Type B pancreatic cell (in vitro differentiated cells): ENCODE measurements around the gene IFI6. TPM values are rescaled to one million over a fixed set of nuclear protein-coding genes. Genes with fewer than 3 reads are reported as not detected.

Source experiments
- DNase-seq: peaks from one replicate; pipeline ENCODE4 v3.0.0; 2021; ENCODE audit warnings: mixed read lengths; ENCODE audit not compliant: unreplicated experiment; ENCODE audit errors: extremely low spot score
- H3K27ac Mint-ChIP-seq: 2 replicates; pipeline ENCODE4 v1.8.0; 2021; ENCODE audit warnings: mild to moderate bottlenecking, mixed read lengths
- H3K27me3 Mint-ChIP-seq: 2 replicates; pipeline ENCODE4 v1.8.0; 2021; ENCODE audit warnings: mixed read lengths
- H3K36me3 Mint-ChIP-seq: 2 replicates; pipeline ENCODE4 v1.8.0; 2021; ENCODE audit warnings: mixed read lengths
- H3K4me1 Mint-ChIP-seq: one replicate; pipeline ENCODE4 v1.8.0; 2021; ENCODE audit warnings: mixed read lengths; ENCODE audit not compliant: unreplicated experiment
- H3K4me3 Mint-ChIP-seq: 2 replicates; pipeline ENCODE4 v1.8.0; 2021; ENCODE audit warnings: mild to moderate bottlenecking, mixed read lengths
- H3K9me3 Mint-ChIP-seq: 2 replicates; pipeline ENCODE4 v1.8.0; 2021; ENCODE audit warnings: mixed read lengths
- total RNA-seq: library from RNA; stranded (reverse); gene quantifications from 2 replicates; pipeline ENCODE4 v1.2.1, GENCODE V29; 2021; ENCODE audit warnings: low replicate concordance
- TF ChIP-seq, protein P1 (sequence below): fragments of 200-600 bp; sonication (generic); conservative IDR thresholded peaks from 2 replicates; pipeline ENCODE4 v1.5.0; 2021; ENCODE audit warnings: antibody characterized with exemption, mild to moderate bottlenecking

IFI6 gene
- total RNA-seq, 1 donor from 2014 or later, result 62.2 TPM

DNA sequence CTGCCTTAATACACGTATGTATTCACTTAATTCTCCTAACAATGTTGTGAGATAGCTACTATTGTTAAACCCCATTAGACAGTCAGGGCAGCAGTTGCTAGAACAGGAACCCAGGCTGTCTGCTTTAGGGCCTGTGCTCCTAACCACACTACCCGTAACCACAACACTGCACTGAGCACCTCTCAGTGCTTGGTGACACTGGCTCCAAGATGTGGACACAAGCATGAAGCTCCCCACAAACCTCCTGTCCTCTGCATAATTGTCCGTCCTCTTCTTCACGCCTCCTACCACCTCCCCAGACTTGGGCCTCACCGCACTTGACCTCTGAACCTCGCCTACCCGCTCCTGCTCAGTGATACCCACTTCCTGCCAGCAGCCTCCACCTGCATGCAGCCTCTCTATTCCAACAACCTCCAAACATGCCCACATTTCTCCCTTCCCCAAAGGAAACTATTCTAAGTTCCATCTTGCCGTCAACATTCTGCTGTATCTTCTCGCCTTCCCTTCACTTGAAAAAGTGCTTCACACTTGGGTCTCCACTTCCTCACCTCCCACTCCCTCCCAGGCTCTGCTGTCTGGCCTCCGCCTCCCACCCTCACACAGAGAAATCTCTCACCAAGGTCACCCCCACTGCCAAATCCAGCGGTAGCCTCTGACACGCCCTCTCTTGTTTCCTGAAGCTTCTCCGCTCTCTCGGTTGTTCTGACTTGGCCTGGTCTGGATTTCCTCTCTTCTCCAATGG is 53.5 kb downstream of the IFI6 start:
- Mint-ChIP-seq H3K9me3 (no peaks in the 10 kb centered on the region), H3K36me3 (no peaks in the 10 kb centered on the region), H3K4me1 (peaks cover 9% of the 10 kb centered on the region), H3K27ac (no peak overlapping the region), H3K4me3 (no peak overlapping the region), H3K27me3 (peaks cover 4% of the 10 kb centered on the region)
- TF ChIP-seq, protein P1, sequence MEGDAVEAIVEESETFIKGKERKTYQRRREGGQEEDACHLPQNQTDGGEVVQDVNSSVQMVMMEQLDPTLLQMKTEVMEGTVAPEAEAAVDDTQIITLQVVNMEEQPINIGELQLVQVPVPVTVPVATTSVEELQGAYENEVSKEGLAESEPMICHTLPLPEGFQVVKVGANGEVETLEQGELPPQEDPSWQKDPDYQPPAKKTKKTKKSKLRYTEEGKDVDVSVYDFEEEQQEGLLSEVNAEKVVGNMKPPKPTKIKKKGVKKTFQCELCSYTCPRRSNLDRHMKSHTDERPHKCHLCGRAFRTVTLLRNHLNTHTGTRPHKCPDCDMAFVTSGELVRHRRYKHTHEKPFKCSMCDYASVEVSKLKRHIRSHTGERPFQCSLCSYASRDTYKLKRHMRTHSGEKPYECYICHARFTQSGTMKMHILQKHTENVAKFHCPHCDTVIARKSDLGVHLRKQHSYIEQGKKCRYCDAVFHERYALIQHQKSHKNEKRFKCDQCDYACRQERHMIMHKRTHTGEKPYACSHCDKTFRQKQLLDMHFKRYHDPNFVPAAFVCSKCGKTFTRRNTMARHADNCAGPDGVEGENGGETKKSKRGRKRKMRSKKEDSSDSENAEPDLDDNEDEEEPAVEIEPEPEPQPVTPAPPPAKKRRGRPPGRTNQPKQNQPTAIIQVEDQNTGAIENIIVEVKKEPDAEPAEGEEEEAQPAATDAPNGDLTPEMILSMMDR, result no peak
- no peak for DNase-seq

- H3K4me3 Mint-ChIP-seq, result no peak overlapping the region
- H3K9me3 Mint-ChIP-seq, result no peaks in the 10 kb centered on the region
- peaks cover 4% of the 10 kb centered on the region for H3K27me3 Mint-ChIP-seq
- DNase-seq, result no peak
- no peaks in the 10 kb centered on the region for H3K36me3 Mint-ChIP-seq
- peaks cover 9% of the 10 kb centered on the region for H3K4me1 Mint-ChIP-seq
- H3K27ac Mint-ChIP-seq, result no peak overlapping the region
- TF ChIP-seq, protein P1, result no peak
Measured at GRCh38 chr1:27617420-27617819, 54.6 kb downstream of the IFI6 start.

DNA sequence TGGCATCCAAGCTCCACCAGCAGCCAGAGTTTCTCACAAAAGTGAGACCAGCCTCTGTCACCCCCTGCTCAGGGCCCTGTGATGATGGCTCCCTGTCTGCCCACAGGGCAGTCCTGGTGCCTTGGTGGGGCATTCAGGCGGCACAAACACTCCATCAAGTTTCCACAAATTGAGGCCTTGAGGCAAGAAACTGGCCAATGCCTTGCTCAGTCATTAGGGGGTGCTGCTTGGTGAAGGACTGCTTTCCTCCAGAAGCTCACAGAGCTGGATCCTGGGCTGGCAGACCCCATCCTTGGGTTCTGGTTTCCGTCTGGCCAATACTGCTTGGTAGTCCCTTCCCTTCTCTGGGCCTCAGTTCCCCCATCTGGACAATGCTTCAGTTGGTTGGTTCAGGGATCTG is 55.6 kb downstream of the IFI6 start:
- TF ChIP-seq, protein P1, result no peak
- H3K4me3 Mint-ChIP-seq, result no peak overlapping the region
- H3K27ac Mint-ChIP-seq, result no peak overlapping the region

More for the DNA sequence above, 55.6 kb downstream of the IFI6 start:
- Mint-ChIP-seq H3K9me3 (no peaks in the 10 kb centered on the region), H3K4me1 (peaks cover 9% of the 10 kb centered on the region), H3K36me3 (no peaks in the 10 kb centered on the region), H3K27me3 (peaks cover 4% of the 10 kb centered on the region)
- DNase-seq, result no peak

Other genes with a start within 250 kb of the IFI6 start
- gene WASF2, start 182.0 kb downstream of the IFI6 start, total RNA-seq, result 113 and 123 TPM in 2 replicates
- 49.3 and 61.0 TPM in 2 replicates for gene AHDC1, start 68.0 kb downstream of the IFI6 start, total RNA-seq
- not detected in 2 replicates for gene FGR, start 37.0 kb downstream of the IFI6 start, total RNA-seq
- 12.3 and 14.2 TPM in 2 replicates for gene FAM76A, start 53.8 kb upstream of the IFI6 start, total RNA-seq
- 28.9 and 41.6 TPM in 2 replicates for gene STX12, start 101.0 kb upstream of the IFI6 start, total RNA-seq
- gene PPP1R8, start 158.6 kb upstream of the IFI6 start, total RNA-seq, result 53.9 and 54.9 TPM in 2 replicates
- 0.98 and 3.1 TPM in 2 replicates for gene THEMIS2, start 200.4 kb upstream of the IFI6 start, total RNA-seq
- gene RPA2, start 242.4 kb upstream of the IFI6 start, total RNA-seq, result 28.0 and 44.6 TPM in 2 replicates